Measurements from ENCODE around the gene NRCAM.

Gene NRCAM

GRCh38 chr7:108203537-108203936 is 252.7 kb downstream of the NRCAM start:
- DNase-seq (ENCODE audit: low read depth in 3 of 3) = no peak

GRCh38 chr7:108202743-108203142 is 253.5 kb downstream of the NRCAM start:
- DNase-seq (ENCODE audit: low read depth in 3 of 3) = no peak

GRCh38 chr7:108201766-108202165 is 254.5 kb downstream of the NRCAM start:
- DNase-seq (ENCODE audit: low read depth in 3 of 3) = no peak

GRCh38 chr7:108200326-108200725 is 255.9 kb downstream of the NRCAM start:
- no peak for DNase-seq (ENCODE audit: low read depth in 3 of 3)

GRCh38 chr7:108197371-108198091 is 258.7 kb downstream of the NRCAM start:
- no peak for DNase-seq (ENCODE audit: low read depth in 3 of 3)

- no peak for DNase-seq (ENCODE audit: low read depth in 3 of 3)
These were observed 260.2 kb downstream of the NRCAM start for GRCh38 chr7:108196004-108196403.

- no peak for DNase-seq (ENCODE audit: low read depth in 3 of 3)
These were observed 262.4 kb downstream of the NRCAM start for GRCh38 chr7:108193594-108194498.

GRCh38 chr7:108190891-108191290 is 265.3 kb downstream of the NRCAM start:
- no peak for DNase-seq (ENCODE audit: low read depth in 3 of 3)

- DNase-seq (ENCODE audit: low read depth in 3 of 3) = no peak
These were observed 266.4 kb downstream of the NRCAM start for GRCh38 chr7:108189733-108190388.

GRCh38 chr7:108188724-108189123 is 267.5 kb downstream of the NRCAM start:
- no peak for DNase-seq (ENCODE audit: low read depth in 3 of 3)

- no peak for DNase-seq (ENCODE audit: low read depth in 3 of 3)
These were observed 274.9 kb downstream of the NRCAM start for GRCh38 chr7:108181073-108181985.

GRCh38 chr7:108178398-108178797 is 277.8 kb downstream of the NRCAM start:
- DNase-seq (ENCODE audit: low read depth in 3 of 3) = no peak

- no peak for DNase-seq (ENCODE audit: low read depth in 3 of 3)
These were observed 285.1 kb downstream of the NRCAM start for GRCh38 chr7:108171164-108171563.

GRCh38 chr7:108170251-108170650 is 286.0 kb downstream of the NRCAM start:
- no peak for DNase-seq (ENCODE audit: low read depth in 3 of 3)

- DNase-seq (ENCODE audit: low read depth in 3 of 3) = no peak
These were observed 288.8 kb downstream of the NRCAM start for GRCh38 chr7:108167460-108167859.

- no peak for DNase-seq (ENCODE audit: low read depth in 3 of 3)
These were observed 289.5 kb downstream of the NRCAM start for GRCh38 chr7:108166687-108167086.

- no peak for DNase-seq (ENCODE audit: low read depth in 3 of 3)
These were observed 290.5 kb downstream of the NRCAM start for GRCh38 chr7:108165723-108166122.

- DNase-seq (ENCODE audit: low read depth in 3 of 3) = no peak
These were observed 291.3 kb downstream of the NRCAM start for GRCh38 chr7:108164946-108165345.

- no peak for DNase-seq (ENCODE audit: low read depth in 3 of 3)
These were observed 291.9 kb downstream of the NRCAM start for GRCh38 chr7:108164342-108164741.

- DNase-seq (ENCODE audit: low read depth in 3 of 3) = no peak
These were observed 297.5 kb downstream of the NRCAM start for GRCh38 chr7:108158776-108159175.

GRCh38 chr7:108157606-108158335 is 298.5 kb downstream of the NRCAM start:
- DNase-seq (ENCODE audit: low read depth in 3 of 3) = no peak

Data from stimulated activated CD4-positive, alpha-beta T cell treated with anti-CD3 and anti-CD28 coated beads, TNF-alpha, amount 100 ng/mL, for 24 hours (primary cell).